Erythroblast (primary cell): Measurements from ENCODE around the gene TMEM240.

Source experiments
- GATA1 ChIP-seq: IDR thresholded peaks from 2 replicates; pipeline ENCODE4 v1.6.1; 2011; ENCODE audit warnings: low read depth, mild to moderate bottlenecking, control low read depth, low read length, moderate library complexity
- POLR2A ChIP-seq: IDR thresholded peaks from 2 replicates; pipeline ENCODE4 v1.6.1; 2011; ENCODE audit warnings: mild to moderate bottlenecking, low read length

DNA sequence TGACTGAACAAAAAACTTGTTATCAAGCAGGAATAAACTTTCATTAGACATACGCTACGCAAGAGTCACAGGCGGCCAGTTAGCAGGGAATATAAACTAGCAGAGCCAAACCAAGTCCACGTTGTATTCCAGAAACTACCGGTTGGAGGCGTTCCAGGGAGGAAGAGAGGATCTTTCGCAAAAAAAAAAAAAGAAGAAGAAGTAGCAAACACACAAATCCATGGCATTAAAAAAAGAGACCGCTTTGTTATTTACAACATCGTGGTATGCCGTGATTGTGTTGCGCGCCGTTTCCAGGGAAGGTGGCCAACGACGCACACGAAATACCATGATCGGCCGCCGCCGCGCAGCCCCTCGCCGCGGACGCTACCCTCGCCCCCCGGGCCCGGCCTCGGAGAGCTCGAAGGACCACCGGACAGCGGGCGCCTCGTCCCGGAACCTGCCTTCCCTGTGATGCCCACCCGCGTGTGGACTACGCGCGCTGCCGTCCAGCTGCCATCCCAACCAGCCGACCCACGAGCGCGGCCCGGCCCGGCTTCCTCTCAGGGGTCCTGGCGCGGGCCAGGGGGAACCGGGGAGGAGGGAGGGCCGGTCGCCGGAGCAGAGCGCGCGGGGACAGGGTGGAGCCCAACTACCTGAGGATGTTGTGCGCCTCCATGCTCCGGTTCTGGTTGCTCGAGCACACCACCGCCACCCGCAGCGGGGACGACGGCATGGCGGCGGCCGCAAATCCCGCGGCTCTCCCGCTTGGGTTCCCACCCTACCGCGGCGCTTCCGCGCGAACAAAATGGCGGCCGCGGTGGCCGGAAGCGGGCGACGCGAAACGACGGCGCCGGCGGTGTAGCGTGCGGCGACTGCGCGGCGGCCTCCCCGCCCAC, 33.7 kb upstream of the TMEM240 start:
- TF ChIP-seq POLR2A, result no peak
- TF ChIP-seq GATA1, result no peak
